Immature natural killer cell (primary cell): ENCODE measurements around the gene HIGD1B. TPM values are rescaled to one million over a fixed set of nuclear protein-coding genes. Genes with fewer than 3 reads are reported as not detected.

Source experiments
- DNase-seq, 3 donors: peaks; one replicate each; pipeline ENCODE4 v3.0.0; 2022; ENCODE audit warnings: mixed read lengths in 1 of 3
- H3K27ac Mint-ChIP-seq, 6 donors: one replicate each; pipeline ENCODE4 v1.8.0; 2020; ENCODE audit warnings: mixed read lengths in 6 of 6, mild to moderate bottlenecking in 5 of 6, inconsistent platforms in 4 of 6, moderate library complexity in 3 of 6
- H3K27me3 Mint-ChIP-seq, 3 donors: one replicate each; pipeline ENCODE4 v1.8.0; 2020 to 2021; ENCODE audit warnings: low read depth in 3 of 3, mild to moderate bottlenecking in 3 of 3, mixed read lengths in 3 of 3, moderate library complexity in 3 of 3, inconsistent platforms in 1 of 3
- H3K36me3 Mint-ChIP-seq, 3 donors: one replicate each; pipeline ENCODE4 v1.8.0; 2020; ENCODE audit warnings: mixed read lengths in 3 of 3, inconsistent platforms in 2 of 3, mild to moderate bottlenecking in 2 of 3
- H3K4me1 Mint-ChIP-seq, 2 donors: one replicate each; pipeline ENCODE4 v1.8.0; 2020; ENCODE audit warnings: inconsistent platforms in 2 of 2, mild to moderate bottlenecking in 2 of 2, mixed read lengths in 2 of 2, moderate library complexity in 1 of 2
- H3K4me3 Mint-ChIP-seq, 5 donors: one replicate each; pipeline ENCODE4 v1.8.0; 2020; ENCODE audit warnings: mild to moderate bottlenecking in 5 of 5, mixed read lengths in 5 of 5, inconsistent platforms in 3 of 5, moderate library complexity in 3 of 5
- H3K9me3 Mint-ChIP-seq, 6 donors: one replicate each; pipeline ENCODE4 v1.8.0; 2020; ENCODE audit warnings: mild to moderate bottlenecking in 6 of 6, mixed read lengths in 6 of 6, inconsistent platforms in 4 of 6, moderate library complexity in 3 of 6
- polyA plus RNA-seq, 3 donors: library from polyadenylated mRNA; unstranded; fragments of 300-500 nt; fragmentation: Illumina TruSeq; gene quantifications; one replicate each; pipeline ENCODE4 v1.2.3, GENCODE V29; 2021

The HIGD1B gene
- polyA plus RNA-seq, 3 donors from 2014 or later = not detected

- Mint-ChIP-seq H3K4me3 (no peak overlapping the region), H3K36me3 (peaks cover 5 to 29% (median 14%) of the 10 kb centered on the region in 3 donors), H3K9me3 (no peaks in the 10 kb centered on the region), H3K27ac (no peak overlapping the region), H3K27me3 (peaks cover 0 to 1% (median 0%) of the 10 kb centered on the region in 3 donors), H3K4me1 (no peaks in the 10 kb centered on the region)
- no peak for DNase-seq
Observed at GRCh38 chr17:44848961-44849489, 1.3 kb downstream of the HIGD1B start.

DNA sequence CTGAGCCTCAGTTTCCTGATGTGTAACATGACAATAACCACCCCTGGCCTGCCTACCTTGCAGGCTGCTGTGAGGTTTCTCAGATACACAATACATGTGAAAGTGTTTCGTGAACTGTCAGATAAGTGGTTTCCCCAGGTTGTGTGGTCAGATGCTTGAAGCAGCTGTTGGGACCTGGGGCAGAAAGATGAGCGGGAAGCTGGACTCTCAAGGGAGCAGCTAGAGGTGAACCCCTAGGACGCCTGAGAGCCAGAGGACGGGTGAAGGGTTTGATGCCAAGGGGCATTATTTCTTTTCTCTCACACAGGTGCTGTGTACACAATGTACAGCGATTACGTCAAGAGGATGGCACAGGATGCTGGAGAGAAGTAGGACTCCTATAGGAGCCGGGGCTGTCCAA, 2.3 kb downstream of the HIGD1B start:
- peaks cover 12 to 39% (median 24%) of the 10 kb centered on the region in 3 donors for H3K36me3 Mint-ChIP-seq
- no peak overlapping the region for H3K4me3 Mint-ChIP-seq
- H3K9me3 Mint-ChIP-seq = no peaks in the 10 kb centered on the region
- H3K4me1 Mint-ChIP-seq = no peaks in the 10 kb centered on the region
- peak overlapping the region in 4 of 6 donors; percentile 11 to 57 (median 20) for H3K27ac Mint-ChIP-seq
- no peak for DNase-seq
- H3K27me3 Mint-ChIP-seq = peaks cover 0 to 1% (median 0%) of the 10 kb centered on the region in 3 donors

DNA sequence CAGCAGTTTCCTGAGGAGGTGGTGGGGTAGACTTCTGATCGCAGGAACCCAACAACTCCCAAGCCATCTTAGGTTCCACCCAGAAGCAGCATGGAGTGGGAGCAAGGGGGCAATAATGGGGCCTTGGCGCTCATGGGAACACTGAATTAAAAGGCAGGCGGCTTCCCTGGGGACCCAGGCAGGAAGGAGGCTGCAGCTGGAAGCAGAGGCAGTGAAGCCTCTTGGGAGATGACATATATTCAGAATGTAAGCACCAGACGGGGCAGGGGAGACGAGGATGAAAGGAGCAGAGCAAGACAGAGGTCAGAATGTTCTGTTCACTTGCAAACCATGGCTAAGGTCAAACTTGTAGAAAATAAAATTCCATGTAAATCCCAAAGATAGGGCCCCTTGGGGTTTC, 2.9 kb downstream of the HIGD1B start:
- Mint-ChIP-seq H3K4me3 (no peak overlapping the region), H3K4me1 (no peaks in the 10 kb centered on the region), H3K36me3 (peaks cover 12 to 39% (median 24%) of the 10 kb centered on the region in 3 donors), H3K27ac (peak overlapping the region in 1 of 6 donors; percentile 14), H3K9me3 (no peaks in the 10 kb centered on the region), H3K27me3 (peaks cover 0 to 1% (median 0%) of the 10 kb centered on the region in 3 donors)
- no peak for DNase-seq

- peaks cover 17 to 52% (median 29%) of the 10 kb centered on the region in 3 donors for H3K36me3 Mint-ChIP-seq
- no peak overlapping the region for H3K27ac Mint-ChIP-seq
Observed at GRCh38 chr17:44854192-44854591, 6.5 kb downstream of the HIGD1B start.

GRCh38 chr17:44859701-44860100, 12.0 kb downstream of the HIGD1B start:
- H3K4me3 Mint-ChIP-seq = no peak overlapping the region
- H3K27me3 Mint-ChIP-seq = peaks cover 0 to 2% (median 0%) of the 10 kb centered on the region in 3 donors
- H3K9me3 Mint-ChIP-seq = no peaks in the 10 kb centered on the region
- DNase-seq = no peak
- no peak overlapping the region for H3K27ac Mint-ChIP-seq
- peaks cover 27 to 51% (median 27%) of the 10 kb centered on the region in 3 donors for H3K36me3 Mint-ChIP-seq
- no peaks in the 10 kb centered on the region for H3K4me1 Mint-ChIP-seq

More at GRCh38 chr17:44854192-44854591, 6.5 kb downstream of the HIGD1B start:
- no peak for DNase-seq
- Mint-ChIP-seq H3K9me3 (no peaks in the 10 kb centered on the region), H3K27me3 (peaks cover 0 to 1% (median 0%) of the 10 kb centered on the region in 3 donors), H3K4me3 (no peak overlapping the region), H3K4me1 (no peaks in the 10 kb centered on the region)

- no peak overlapping the region for H3K27ac Mint-ChIP-seq
- H3K9me3 Mint-ChIP-seq = no peaks in the 10 kb centered on the region
- no peak for DNase-seq
- H3K36me3 Mint-ChIP-seq = peaks cover 18 to 48% (median 19%) of the 10 kb centered on the region in 3 donors
- H3K27me3 Mint-ChIP-seq = peaks cover 0 to 2% (median 2%) of the 10 kb centered on the region in 3 donors
- H3K4me1 Mint-ChIP-seq = no peaks in the 10 kb centered on the region
- H3K4me3 Mint-ChIP-seq = no peak overlapping the region
Observed at GRCh38 chr17:44862278-44862914, 14.7 kb downstream of the HIGD1B start.

- Mint-ChIP-seq H3K36me3 (peaks cover 19 to 56% (median 24%) of the 10 kb centered on the region in 3 donors), H3K4me3 (no peak overlapping the region), H3K27ac (no peak overlapping the region), H3K9me3 (no peaks in the 10 kb centered on the region), H3K4me1 (no peaks in the 10 kb centered on the region), H3K27me3 (peaks cover 0 to 2% (median 2%) of the 10 kb centered on the region in 3 donors)
- no peak for DNase-seq
Observed at GRCh38 chr17:44863061-44863918, 15.6 kb downstream of the HIGD1B start.

DNA sequence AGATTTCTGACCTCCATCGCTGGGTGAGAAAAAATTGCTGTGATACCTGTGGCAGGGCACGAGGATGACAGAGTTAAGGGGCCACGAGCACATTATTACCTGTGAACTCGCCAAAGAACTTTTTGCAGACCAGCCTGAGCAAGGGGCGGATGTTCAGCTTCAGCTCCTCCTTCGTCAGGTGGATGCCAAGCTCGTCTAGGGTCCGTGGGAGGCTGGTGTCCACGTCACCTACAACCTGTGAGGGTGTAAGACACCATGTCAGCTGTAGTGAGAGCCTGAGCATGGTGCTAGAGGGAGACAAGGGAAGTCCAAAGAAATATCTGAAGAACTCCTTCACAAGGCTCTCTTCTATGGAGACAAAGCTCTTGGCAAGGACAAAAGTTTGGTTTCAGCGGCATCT, 17.1 kb downstream of the HIGD1B start:
- no peak overlapping the region for H3K27ac Mint-ChIP-seq
- H3K9me3 Mint-ChIP-seq = no peaks in the 10 kb centered on the region
- H3K4me3 Mint-ChIP-seq = no peak overlapping the region
- H3K4me1 Mint-ChIP-seq = no peaks in the 10 kb centered on the region
- peaks cover under 1 to 2% (median 1%) of the 10 kb centered on the region in 3 donors for H3K27me3 Mint-ChIP-seq
- no peak for DNase-seq
- peaks cover 19 to 54% (median 26%) of the 10 kb centered on the region in 3 donors for H3K36me3 Mint-ChIP-seq

DNA sequence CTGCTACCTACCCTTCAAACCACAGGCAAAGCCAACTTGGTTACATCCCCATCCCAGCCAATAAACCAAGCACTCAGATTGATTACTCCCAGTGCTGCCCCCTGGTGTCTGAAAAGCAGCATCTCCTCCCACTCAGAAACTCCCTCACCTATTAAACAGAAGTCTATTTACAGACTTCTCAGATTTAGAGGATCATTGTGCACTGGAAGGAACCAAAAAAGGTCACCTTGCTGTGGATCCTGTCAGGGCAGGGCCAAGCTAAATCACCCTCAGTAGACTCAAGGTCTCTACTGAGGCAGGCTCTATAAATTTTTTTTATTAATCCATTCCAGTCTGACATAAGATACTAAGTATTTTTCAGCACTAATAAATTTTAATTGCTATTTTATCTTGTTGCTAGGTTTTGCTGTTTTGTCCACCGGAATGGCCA, 17.6 kb downstream of the HIGD1B start:
- peak; percentile 56 to 66 (median 57) for DNase-seq
- H3K4me1 Mint-ChIP-seq = no peaks in the 10 kb centered on the region
- H3K27ac Mint-ChIP-seq = no peak overlapping the region
- no peak overlapping the region for H3K4me3 Mint-ChIP-seq
- H3K27me3 Mint-ChIP-seq = peaks cover 0 to 2% (median 1%) of the 10 kb centered on the region in 3 donors
- H3K9me3 Mint-ChIP-seq = no peaks in the 10 kb centered on the region
- H3K36me3 Mint-ChIP-seq = peaks cover 17 to 53% (median 27%) of the 10 kb centered on the region in 3 donors

DNA sequence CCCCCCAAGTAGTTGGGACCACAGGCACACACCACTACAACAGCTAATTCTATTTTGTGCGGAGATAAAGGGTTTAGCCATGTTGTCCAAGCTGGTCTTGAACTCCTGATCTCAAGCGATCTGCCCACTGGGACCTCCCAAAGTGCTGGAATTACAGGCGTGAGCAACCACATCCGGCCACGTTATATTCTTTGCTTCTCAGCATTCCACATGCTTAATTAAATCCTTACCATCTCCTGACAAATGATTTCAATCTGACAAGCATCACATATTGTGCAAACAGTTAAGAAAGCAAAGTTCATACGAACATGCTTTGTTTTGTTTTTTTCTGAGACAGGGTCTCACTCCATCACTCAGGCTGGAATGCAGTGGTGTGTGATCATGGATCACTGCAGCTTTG, 18.2 kb downstream of the HIGD1B start:
- Mint-ChIP-seq H3K27ac (no peak overlapping the region), H3K9me3 (no peaks in the 10 kb centered on the region), H3K4me1 (no peaks in the 10 kb centered on the region), H3K36me3 (peaks cover 17 to 52% (median 27%) of the 10 kb centered on the region in 3 donors), H3K4me3 (no peak overlapping the region), H3K27me3 (peaks cover 0 to 2% (median 1%) of the 10 kb centered on the region in 3 donors)
- DNase-seq = no peak

DNA sequence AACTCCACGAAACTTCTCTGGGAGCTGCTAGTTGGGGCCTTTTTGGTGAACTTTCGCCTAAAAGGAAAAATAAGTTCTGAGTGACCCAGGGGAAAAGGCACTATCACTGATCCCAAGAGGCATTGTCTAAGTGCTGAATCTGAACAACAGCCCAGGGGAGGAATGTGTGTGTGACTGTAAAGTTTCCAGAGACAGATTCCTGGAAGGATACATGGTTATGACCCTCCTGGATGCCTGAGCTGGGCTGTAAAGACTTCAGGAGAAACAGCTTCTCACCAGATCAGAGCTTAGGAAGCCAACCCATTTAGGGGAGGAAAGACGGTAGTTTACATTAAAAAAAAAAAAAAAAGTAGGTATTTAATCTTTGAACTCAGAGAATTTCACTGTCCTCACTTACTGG, 20.2 kb downstream of the HIGD1B start:
- H3K27ac Mint-ChIP-seq = no peak overlapping the region

GRCh38 chr17:44871556-44871955, 23.9 kb downstream of the HIGD1B start:
- DNase-seq = no peak
- Mint-ChIP-seq H3K4me3 (no peak overlapping the region), H3K27me3 (peaks cover 0 to 1% (median 0%) of the 10 kb centered on the region in 3 donors), H3K9me3 (no peaks in the 10 kb centered on the region), H3K4me1 (no peaks in the 10 kb centered on the region), H3K36me3 (peaks cover 21 to 47% (median 33%) of the 10 kb centered on the region in 3 donors), H3K27ac (no peak overlapping the region)

More for the DNA sequence above, 20.2 kb downstream of the HIGD1B start:
- Mint-ChIP-seq H3K4me3 (no peak overlapping the region), H3K27me3 (peaks cover 0 to 2% (median 1%) of the 10 kb centered on the region in 3 donors), H3K9me3 (no peaks in the 10 kb centered on the region), H3K36me3 (peaks cover 22 to 56% (median 27%) of the 10 kb centered on the region in 3 donors), H3K4me1 (no peaks in the 10 kb centered on the region)
- no peak for DNase-seq

GRCh38 chr17:44872131-44872768, 24.6 kb downstream of the HIGD1B start:
- H3K4me3 Mint-ChIP-seq = no peak overlapping the region
- H3K36me3 Mint-ChIP-seq = peaks cover 21 to 50% (median 33%) of the 10 kb centered on the region in 3 donors
- H3K4me1 Mint-ChIP-seq = no peaks in the 10 kb centered on the region
- H3K9me3 Mint-ChIP-seq = no peaks in the 10 kb centered on the region
- H3K27ac Mint-ChIP-seq = no peak overlapping the region
- peaks cover 0 to 1% (median 0%) of the 10 kb centered on the region in 3 donors for H3K27me3 Mint-ChIP-seq
- no peak for DNase-seq
